Stimulated activated CD4-positive, alpha-beta T cell treated with anti-CD3 and anti-CD28 coated beads, Interleukin-4, amount 100 ng/mL, for 4 hours (primary cell): ENCODE results near the gene TUBGCP6.

ENCODE experiments used
- DNase-seq, 2 experiments: peaks; one replicate each; pipeline ENCODE4 v3.0.0-alpha.2; 2020

The TUBGCP6 gene

GRCh38 chr22:50244420-50245213 lies at the start of gene TUBGCP6:
Gene TUBGCP6 (minus strand): TSS chr22:50245023. CDS start chr22:50244459, 564 bp downstream.
- DNase-seq: peak; percentile 92 to 95

GRCh38 chr22:50294319-50294656 lies 49.5 kb upstream of the TUBGCP6 start:
- DNase-seq: no peak

- no peak for DNase-seq
Observed at GRCh38 chr22:50293441-50294318, 48.9 kb upstream of the TUBGCP6 start.

- no peak for DNase-seq
Observed at GRCh38 chr22:50292643-50293440, 48.0 kb upstream of the TUBGCP6 start.

GRCh38 chr22:50289942-50290630 lies 45.3 kb upstream of the TUBGCP6 start:
- DNase-seq: no peak

GRCh38 chr22:50289151-50289941 lies 44.5 kb upstream of the TUBGCP6 start:
- DNase-seq: no peak

GRCh38 chr22:50287731-50288130 lies 42.9 kb upstream of the TUBGCP6 start:
- no peak for DNase-seq

- no peak for DNase-seq
Observed at GRCh38 chr22:50286701-50287318, 42.0 kb upstream of the TUBGCP6 start.

GRCh38 chr22:50286275-50286674 lies 41.5 kb upstream of the TUBGCP6 start:
- DNase-seq: no peak

- DNase-seq: no peak
Observed at GRCh38 chr22:50285568-50286229, 40.9 kb upstream of the TUBGCP6 start.

- DNase-seq: no peak
Observed at GRCh38 chr22:50284479-50284878, 39.7 kb upstream of the TUBGCP6 start.

GRCh38 chr22:50283821-50284220 lies 39.0 kb upstream of the TUBGCP6 start:
- no peak for DNase-seq

- no peak for DNase-seq
Observed at GRCh38 chr22:50282361-50283155, 37.7 kb upstream of the TUBGCP6 start.

- no peak for DNase-seq
Observed at GRCh38 chr22:50281957-50282356, 37.1 kb upstream of the TUBGCP6 start.

GRCh38 chr22:50281384-50281760 lies 36.5 kb upstream of the TUBGCP6 start:
- no peak for DNase-seq

- DNase-seq: no peak
Observed at GRCh38 chr22:50280708-50281383, 36.0 kb upstream of the TUBGCP6 start.

GRCh38 chr22:50280022-50280707 lies 35.3 kb upstream of the TUBGCP6 start:
- DNase-seq: no peak

GRCh38 chr22:50278956-50279619 lies 34.3 kb upstream of the TUBGCP6 start:
- DNase-seq: no peak
